Ishikawa (cell line): ENCODE measurements around the gene YJU2.
A peak's percentile ranks its signal among the peaks of the same experiment; 100 is the strongest.

Experiments
- CEBPB ChIP-seq: IDR thresholded peaks from 2 replicates; pipeline ENCODE4 v1.6.1; 2012
- CREB1 ChIP-seq: IDR thresholded peaks from 2 replicates; pipeline ENCODE4 v1.6.1; 2012; ENCODE audit warnings: low read depth
- EGR1 ChIP-seq: IDR thresholded peaks from 2 replicates; pipeline ENCODE4 v1.6.1; 2012
- EP300 ChIP-seq: IDR thresholded peaks from 2 replicates; pipeline ENCODE4 v1.6.1; 2012; ENCODE audit warnings: borderline replicate concordance
- FOXM1 ChIP-seq: IDR thresholded peaks from 2 replicates; pipeline ENCODE4 v1.6.1; 2012; ENCODE audit warnings: low read depth, borderline replicate concordance
- MAX ChIP-seq: IDR thresholded peaks from 2 replicates; pipeline ENCODE4 v1.6.1; 2012
- NFIC ChIP-seq: IDR thresholded peaks from 2 replicates; pipeline ENCODE4 v1.6.1; 2012
- RAD21 ChIP-seq: IDR thresholded peaks from 2 replicates; pipeline ENCODE4 v1.6.1; 2012; ENCODE audit warnings: low read depth
- REST ChIP-seq: IDR thresholded peaks from 2 replicates; pipeline ENCODE4 v1.6.1; 2012; ENCODE audit warnings: low read depth, mild to moderate bottlenecking
- TAF1 ChIP-seq: IDR thresholded peaks from 2 replicates; pipeline ENCODE4 v1.6.1; 2012; ENCODE audit warnings: low read depth, mild to moderate bottlenecking
- TCF12 ChIP-seq: IDR thresholded peaks from 2 replicates; pipeline ENCODE4 v1.6.1; 2012; ENCODE audit warnings: low read depth
- TEAD4 ChIP-seq: IDR thresholded peaks from 2 replicates; pipeline ENCODE4 v1.6.1; 2012
- USF1 ChIP-seq: IDR thresholded peaks from 2 replicates; pipeline ENCODE4 v1.6.1; 2012
- YY1 ChIP-seq: IDR thresholded peaks from 2 replicates; pipeline ENCODE4 v1.6.1; 2012; ENCODE audit warnings: low read depth
- ZBTB7A ChIP-seq: IDR thresholded peaks from 2 replicates; pipeline ENCODE4 v1.6.1; 2012; ENCODE audit warnings: low read depth

The YJU2 gene

GRCh38 chr19:4246767-4247593 lies at the start of gene YJU2:
TSS of gene YJU2 (plus strand) at chr19:4247080. CDS start at chr19:4247147, 67 bp downstream.
- peak; percentile 37; the same call in 1 of the 2 replicates for TF ChIP-seq TAF1
- TF ChIP-seq EGR1: no peak
- TF ChIP-seq RAD21: peak; percentile 49
- peak; percentile 95 for TF ChIP-seq MAX
- TF ChIP-seq YY1: peak; percentile 85
- TF ChIP-seq NFIC: 0 out of 2 replicates have a peak, but pooled peaks have one; percentile 22
- no peak for TF ChIP-seq ZBTB7A
- TF ChIP-seq FOXM1: peak; percentile 69; the same call in 1 of the 2 replicates
- no peak for TF ChIP-seq REST
- peak; percentile 33; the same call in 1 of the 2 replicates for TF ChIP-seq EP300
- TF ChIP-seq USF1: peak; percentile 73
- TF ChIP-seq CEBPB: 0 out of 2 replicates have a peak, but pooled peaks have one; percentile 2
- TF ChIP-seq TCF12: peak; percentile 83
- TF ChIP-seq CREB1: peak; percentile 92
- TF ChIP-seq TEAD4: peak; percentile 60

- TF ChIP-seq NFIC (no peak), TEAD4 (no peak), FOXM1 (no peak), RAD21 (no peak), ZBTB7A (no peak), MAX (no peak), CREB1 (no peak), YY1 (no peak), EGR1 (no peak), TCF12 (no peak), TAF1 (no peak), REST (no peak), CEBPB (no peak), EP300 (no peak), USF1 (no peak)
Observed at GRCh38 chr19:4197228-4197624, 49.7 kb upstream of the YJU2 start.

- no peak for TF ChIP-seq TEAD4
- no peak for TF ChIP-seq EGR1
- TF ChIP-seq MAX: peak; percentile 95
- no peak for TF ChIP-seq CEBPB
- no peak for TF ChIP-seq EP300
- TF ChIP-seq ZBTB7A: peak; percentile 32; the same call in 1 of the 2 replicates
Observed at GRCh38 chr19:4197625-4198466, 49.0 kb upstream of the YJU2 start.

GRCh38 chr19:4198467-4199126 lies 48.3 kb upstream of the YJU2 start:
- TF ChIP-seq CREB1: no peak
- TF ChIP-seq EGR1: no peak
- no peak for TF ChIP-seq NFIC
- no peak for TF ChIP-seq TCF12
- TF ChIP-seq ZBTB7A: no peak
- no peak for TF ChIP-seq YY1
- TF ChIP-seq TEAD4: no peak

- TF ChIP-seq TAF1: no peak
- TF ChIP-seq MAX: no peak
- no peak for TF ChIP-seq TCF12
- TF ChIP-seq CEBPB: no peak
- no peak for TF ChIP-seq REST
- TF ChIP-seq TEAD4: no peak
- no peak for TF ChIP-seq ZBTB7A
- no peak for TF ChIP-seq CREB1
- no peak for TF ChIP-seq FOXM1
- no peak for TF ChIP-seq NFIC
- no peak; the same call in 1 of the 2 replicates for TF ChIP-seq RAD21
- no peak for TF ChIP-seq EGR1
- no peak for TF ChIP-seq YY1
Observed at GRCh38 chr19:4199699-4200293, 47.1 kb upstream of the YJU2 start.
